H1 (cell line): ENCODE measurements around the gene LOXHD1.

Source experiments
- CHD2 ChIP-seq: IDR thresholded peaks from 2 replicates; pipeline ENCODE4 v1.6.1; 2012; ENCODE audit warnings: low read length, improper control_type of control experiment
- EZH2 ChIP-seq: fragments of 200-600 bp; sonication (generic); IDR thresholded peaks from 2 replicates; pipeline ENCODE4 v1.7.1; 2012; ENCODE audit warnings: low read depth, mild to moderate bottlenecking, moderate library complexity, low read length, inconsistent platforms; ENCODE audit not compliant: severe bottlenecking
- FOSL1 ChIP-seq: IDR thresholded peaks from 2 replicates; pipeline ENCODE4 v1.6.1; 2011; ENCODE audit warnings: mild to moderate bottlenecking, low read depth, low read length, moderate library complexity; ENCODE audit not compliant: insufficient read depth
- POLR2A ChIP-seq, 2 experiments: IDR thresholded peaks; 1 replicate in 1 of 2; 2 replicates in 1 of 2; pipeline ENCODE4 v1.6.1; 2011; ENCODE audit warnings: low read depth in 2 of 2, low read length in 2 of 2, mild to moderate bottlenecking in 2 of 2; ENCODE audit errors: control extremely low read depth in 1 of 2
- POLR2AphosphoS5 ChIP-seq: IDR thresholded peaks from 2 replicates; pipeline ENCODE4 v1.6.1; 2011; ENCODE audit warnings: low read depth, low read length
- RFX5 ChIP-seq: IDR thresholded peaks from 2 replicates; pipeline ENCODE4 v1.6.1; 2011; ENCODE audit warnings: low read depth, low read length, improper control_type of control experiment, borderline replicate concordance
- SAP30 ChIP-seq: fragments of 300-600 bp; sonication (generic); IDR thresholded peaks from 2 replicates; pipeline ENCODE4 v1.7.1; 2012; ENCODE audit warnings: low read length, moderate library complexity, mild to moderate bottlenecking, inconsistent platforms; ENCODE audit not compliant: insufficient read depth, insufficient replicate concordance
- SIN3A ChIP-seq, 2 experiments: IDR thresholded peaks in 1 of 2; conservative IDR thresholded peaks in 1 of 2; 2 replicates each; pipeline ENCODE4 v1.6.1; 2011 to 2012; ENCODE audit warnings: low read length in 2 of 2, improper control_type of control experiment in 1 of 2, low read depth in 1 of 2, mild to moderate bottlenecking in 1 of 2
- TEAD4 ChIP-seq: IDR thresholded peaks from 2 replicates; pipeline ENCODE4 v1.6.1; 2012; ENCODE audit warnings: low read depth, low read length, inconsistent platforms, mixed read lengths
- TF ChIP-seq, protein P1 (sequence below), 3 experiments: IDR thresholded peaks; 1 replicate in 2 of 3; 2 replicates in 1 of 3; pipeline versions ENCODE4 v1.5.1 to v1.6.1; 2011; ENCODE audit warnings: low read length in 3 of 3, mild to moderate bottlenecking in 3 of 3, inconsistent platforms in 2 of 3, low read depth in 1 of 3, moderate library complexity in 1 of 3; ENCODE audit not compliant: insufficient read depth in 1 of 3; ENCODE audit errors: control extremely low read depth in 1 of 3
- TF ChIP-seq, protein P2 (sequence below): IDR thresholded peaks from 2 replicates; pipeline ENCODE4 v1.6.1; 2012; ENCODE audit warnings: low read length, inconsistent platforms

DNA sequence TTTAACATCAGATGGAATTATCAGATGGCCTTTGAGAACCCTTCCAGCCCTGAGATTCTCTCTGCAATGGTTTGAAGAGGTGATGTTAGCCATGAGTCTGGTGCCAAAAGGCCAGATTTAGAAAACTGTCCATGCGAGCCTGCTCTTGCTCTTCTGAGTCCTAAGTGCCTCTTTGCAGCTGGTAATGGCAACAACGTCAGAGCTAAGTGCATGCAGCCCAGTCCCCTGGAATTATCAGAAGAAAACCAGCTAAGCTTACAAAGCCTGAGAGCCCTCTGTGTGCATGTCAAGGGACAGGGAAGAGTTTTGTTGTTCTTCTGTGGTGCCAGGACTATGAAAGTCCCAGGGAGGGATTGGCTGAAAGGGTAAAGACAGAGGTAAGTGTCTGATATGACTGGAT is 89.8 kb downstream of the LOXHD1 start:
- TF ChIP-seq, protein P1, sequence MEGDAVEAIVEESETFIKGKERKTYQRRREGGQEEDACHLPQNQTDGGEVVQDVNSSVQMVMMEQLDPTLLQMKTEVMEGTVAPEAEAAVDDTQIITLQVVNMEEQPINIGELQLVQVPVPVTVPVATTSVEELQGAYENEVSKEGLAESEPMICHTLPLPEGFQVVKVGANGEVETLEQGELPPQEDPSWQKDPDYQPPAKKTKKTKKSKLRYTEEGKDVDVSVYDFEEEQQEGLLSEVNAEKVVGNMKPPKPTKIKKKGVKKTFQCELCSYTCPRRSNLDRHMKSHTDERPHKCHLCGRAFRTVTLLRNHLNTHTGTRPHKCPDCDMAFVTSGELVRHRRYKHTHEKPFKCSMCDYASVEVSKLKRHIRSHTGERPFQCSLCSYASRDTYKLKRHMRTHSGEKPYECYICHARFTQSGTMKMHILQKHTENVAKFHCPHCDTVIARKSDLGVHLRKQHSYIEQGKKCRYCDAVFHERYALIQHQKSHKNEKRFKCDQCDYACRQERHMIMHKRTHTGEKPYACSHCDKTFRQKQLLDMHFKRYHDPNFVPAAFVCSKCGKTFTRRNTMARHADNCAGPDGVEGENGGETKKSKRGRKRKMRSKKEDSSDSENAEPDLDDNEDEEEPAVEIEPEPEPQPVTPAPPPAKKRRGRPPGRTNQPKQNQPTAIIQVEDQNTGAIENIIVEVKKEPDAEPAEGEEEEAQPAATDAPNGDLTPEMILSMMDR (IDR thresholded peaks at IDR 0.05; ENCODE audit: control extremely low read depth in 1 of 3, insufficient read depth in 1 of 3, low read depth in 1 of 3, low read length in 3 of 3), result no peak
- TF ChIP-seq POLR2AphosphoS5 (no peak), SIN3A (conservative IDR thresholded peaks at IDR 0.05 in 1 of 2, IDR thresholded peaks at IDR 0.05 in 1 of 2; ENCODE audit: low read depth in 1 of 2, low read length in 2 of 2) (no peak), FOSL1 (no peak), TEAD4 (no peak), POLR2A (IDR thresholded peaks at IDR 0.05; ENCODE audit: control extremely low read depth in 1 of 2, low read depth in 2 of 2, low read length in 2 of 2) (no peak), SAP30 (no peak), RFX5 (no peak), CHD2 (no peak), EZH2 (no peak)
- TF ChIP-seq, protein P2, sequence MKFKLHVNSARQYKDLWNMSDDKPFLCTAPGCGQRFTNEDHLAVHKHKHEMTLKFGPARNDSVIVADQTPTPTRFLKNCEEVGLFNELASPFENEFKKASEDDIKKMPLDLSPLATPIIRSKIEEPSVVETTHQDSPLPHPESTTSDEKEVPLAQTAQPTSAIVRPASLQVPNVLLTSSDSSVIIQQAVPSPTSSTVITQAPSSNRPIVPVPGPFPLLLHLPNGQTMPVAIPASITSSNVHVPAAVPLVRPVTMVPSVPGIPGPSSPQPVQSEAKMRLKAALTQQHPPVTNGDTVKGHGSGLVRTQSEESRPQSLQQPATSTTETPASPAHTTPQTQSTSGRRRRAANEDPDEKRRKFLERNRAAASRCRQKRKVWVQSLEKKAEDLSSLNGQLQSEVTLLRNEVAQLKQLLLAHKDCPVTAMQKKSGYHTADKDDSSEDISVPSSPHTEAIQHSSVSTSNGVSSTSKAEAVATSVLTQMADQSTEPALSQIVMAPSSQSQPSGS, result no peak
